ENCODE data around the gene CLEC10A.

Gene CLEC10A

GRCh38 chr17:7042501-7043181 lies 37.4 kb downstream of the CLEC10A start:
- peaks cover 45 to 65% of the 10 kb centered on the region in 2 donors for H3K4me1 ChIP-seq (ENCODE audit: control insufficient read depth in 1 of 2, insufficient read depth in 2 of 2, low read length in 2 of 2)
- H3K27me3 ChIP-seq (ENCODE audit: control insufficient read depth in 1 of 2, insufficient read depth in 2 of 2, low read length in 2 of 2): peaks cover 0 to 13% of the 10 kb centered on the region in 2 donors
- peak overlapping the region; percentile 59 to 60 for H3K4me3 ChIP-seq (ENCODE audit: low read depth in 1 of 2, low read length in 2 of 2)
- H3K9me3 ChIP-seq (ENCODE audit: control insufficient read depth in 1 of 2, low read length in 2 of 2): no peaks in the 10 kb centered on the region
- no peaks in the 10 kb centered on the region for H3K36me3 ChIP-seq (ENCODE audit: control insufficient read depth in 1 of 2, insufficient read depth in 2 of 2, low read length in 2 of 2)
- peak overlapping the region; percentile 12 to 42 for H3K9ac ChIP-seq (ENCODE audit: low read depth in 1 of 2, low read length in 2 of 2)
- no peak overlapping the region for H3K27ac ChIP-seq (ENCODE audit: low read depth, low read length)

GRCh38 chr17:7041607-7042500 lies 38.2 kb downstream of the CLEC10A start:
- no peak overlapping the region for H3K9ac ChIP-seq (ENCODE audit: low read depth in 1 of 2, low read length in 2 of 2)
- no peaks in the 10 kb centered on the region for H3K36me3 ChIP-seq (ENCODE audit: control insufficient read depth in 1 of 2, insufficient read depth in 2 of 2, low read length in 2 of 2)
- peak overlapping the region; percentile 59 to 60 for H3K4me3 ChIP-seq (ENCODE audit: low read depth in 1 of 2, low read length in 2 of 2)
- H3K27me3 ChIP-seq (ENCODE audit: control insufficient read depth in 1 of 2, insufficient read depth in 2 of 2, low read length in 2 of 2): peaks cover 0 to 13% of the 10 kb centered on the region in 2 donors
- peaks cover 44 to 62% of the 10 kb centered on the region in 2 donors for H3K4me1 ChIP-seq (ENCODE audit: control insufficient read depth in 1 of 2, insufficient read depth in 2 of 2, low read length in 2 of 2)
- H3K27ac ChIP-seq (ENCODE audit: low read depth, low read length): no peak overlapping the region
- H3K9me3 ChIP-seq (ENCODE audit: control insufficient read depth in 1 of 2, low read length in 2 of 2): no peaks in the 10 kb centered on the region

- H3K27ac ChIP-seq (ENCODE audit: low read depth, low read length): no peak overlapping the region
- no peak overlapping the region for H3K4me3 ChIP-seq (ENCODE audit: low read depth in 1 of 2, low read length in 2 of 2)
- H3K27me3 ChIP-seq (ENCODE audit: control insufficient read depth in 1 of 2, insufficient read depth in 2 of 2, low read length in 2 of 2): peaks cover 0 to 13% of the 10 kb centered on the region in 2 donors
- H3K9ac ChIP-seq (ENCODE audit: low read depth in 1 of 2, low read length in 2 of 2): no peak overlapping the region
- no peaks in the 10 kb centered on the region for H3K9me3 ChIP-seq (ENCODE audit: control insufficient read depth in 1 of 2, low read length in 2 of 2)
- H3K4me1 ChIP-seq (ENCODE audit: control insufficient read depth in 1 of 2, insufficient read depth in 2 of 2, low read length in 2 of 2): peaks cover 36 to 57% of the 10 kb centered on the region in 2 donors
- no peaks in the 10 kb centered on the region for H3K36me3 ChIP-seq (ENCODE audit: control insufficient read depth in 1 of 2, insufficient read depth in 2 of 2, low read length in 2 of 2)
These were observed 40.2 kb downstream of the CLEC10A start for GRCh38 chr17:7039832-7040231.

- H3K4me3 ChIP-seq (ENCODE audit: low read depth in 1 of 2, low read length in 2 of 2): peak overlapping the region in 1 of 2 donors; percentile 40
These were observed 41.8 kb downstream of the CLEC10A start for GRCh38 chr17:7038025-7038862.

GRCh38 chr17:7035591-7036368 lies 44.3 kb downstream of the CLEC10A start, which contains the start of gene SLC16A13:
TSS of gene SLC16A13 (plus strand) at chr17:7036015. CDS start at chr17:7036383, 368 bp downstream.
- H3K36me3 ChIP-seq (ENCODE audit: control insufficient read depth in 1 of 2, insufficient read depth in 2 of 2, low read length in 2 of 2): no peaks in the 10 kb centered on the region
- peak within 1 kb of the TSS; percentile 65 for H3K27ac ChIP-seq (ENCODE audit: low read depth, low read length)
- H3K9me3 ChIP-seq (ENCODE audit: control insufficient read depth in 1 of 2, low read length in 2 of 2): no peaks in the 10 kb centered on the region
- no peaks in the 10 kb centered on the region for H3K27me3 ChIP-seq (ENCODE audit: control insufficient read depth in 1 of 2, insufficient read depth in 2 of 2, low read length in 2 of 2)
- peak within 1 kb of the TSS; percentile 74 to 90 for H3K9ac ChIP-seq (ENCODE audit: low read depth in 1 of 2, low read length in 2 of 2)
- H3K4me1 ChIP-seq (ENCODE audit: control insufficient read depth in 1 of 2, insufficient read depth in 2 of 2, low read length in 2 of 2): peaks cover 25 to 37% of the 10 kb centered on the region in 2 donors
- H3K4me3 ChIP-seq (ENCODE audit: low read depth in 1 of 2, low read length in 2 of 2): peak within 1 kb of the TSS; percentile 77 to 90

More at GRCh38 chr17:7038025-7038862, 41.8 kb downstream of the CLEC10A start:
- H3K4me1 ChIP-seq (ENCODE audit: control insufficient read depth in 1 of 2, insufficient read depth in 2 of 2, low read length in 2 of 2): peaks cover 32 to 48% of the 10 kb centered on the region in 2 donors
- peak overlapping the region in 1 of 2 donors; percentile 60 for H3K9ac ChIP-seq (ENCODE audit: low read depth in 1 of 2, low read length in 2 of 2)
- H3K36me3 ChIP-seq (ENCODE audit: control insufficient read depth in 1 of 2, insufficient read depth in 2 of 2, low read length in 2 of 2): no peaks in the 10 kb centered on the region
- no peaks in the 10 kb centered on the region for H3K9me3 ChIP-seq (ENCODE audit: control insufficient read depth in 1 of 2, low read length in 2 of 2)
- H3K27ac ChIP-seq (ENCODE audit: low read depth, low read length): peak overlapping the region; percentile 46
- H3K27me3 ChIP-seq (ENCODE audit: control insufficient read depth in 1 of 2, insufficient read depth in 2 of 2, low read length in 2 of 2): peaks cover 0 to 7% of the 10 kb centered on the region in 2 donors

GRCh38 chr17:7034955-7035590 lies 45.0 kb downstream of the CLEC10A start:
- Histone ChIP-seq H3K9me3 (ENCODE audit: control insufficient read depth in 1 of 2, low read length in 2 of 2) (no peaks in the 10 kb centered on the region), H3K9ac (ENCODE audit: low read depth in 1 of 2, low read length in 2 of 2) (peak overlapping the region; percentile 61 to 74)

GRCh38 chr17:7029659-7030058 lies 50.4 kb downstream of the CLEC10A start:
- Histone ChIP-seq H3K9ac (ENCODE audit: low read depth in 1 of 2, low read length in 2 of 2) (no peak overlapping the region), H3K27ac (ENCODE audit: low read depth, low read length) (no peak overlapping the region), H3K27me3 (ENCODE audit: control insufficient read depth in 1 of 2, insufficient read depth in 2 of 2, low read length in 2 of 2) (no peaks in the 10 kb centered on the region), H3K36me3 (ENCODE audit: control insufficient read depth in 1 of 2, insufficient read depth in 2 of 2, low read length in 2 of 2) (no peaks in the 10 kb centered on the region), H3K9me3 (ENCODE audit: control insufficient read depth in 1 of 2, low read length in 2 of 2) (no peaks in the 10 kb centered on the region), H3K4me1 (ENCODE audit: control insufficient read depth in 1 of 2, insufficient read depth in 2 of 2, low read length in 2 of 2) (peaks cover 0 to 3% of the 10 kb centered on the region in 2 donors), H3K4me3 (ENCODE audit: low read depth in 1 of 2, low read length in 2 of 2) (no peak overlapping the region)

More at GRCh38 chr17:7034955-7035590, 45.0 kb downstream of the CLEC10A start:
- Histone ChIP-seq H3K27ac (ENCODE audit: low read depth, low read length) (peak overlapping the region; percentile 65), H3K4me1 (ENCODE audit: control insufficient read depth in 1 of 2, insufficient read depth in 2 of 2, low read length in 2 of 2) (peaks cover 25 to 37% of the 10 kb centered on the region in 2 donors), H3K4me3 (ENCODE audit: low read depth in 1 of 2, low read length in 2 of 2) (peak overlapping the region; percentile 77 to 90), H3K36me3 (ENCODE audit: control insufficient read depth in 1 of 2, insufficient read depth in 2 of 2, low read length in 2 of 2) (no peaks in the 10 kb centered on the region), H3K27me3 (ENCODE audit: control insufficient read depth in 1 of 2, insufficient read depth in 2 of 2, low read length in 2 of 2) (no peaks in the 10 kb centered on the region)

GRCh38 chr17:7029096-7029495 lies 51.0 kb downstream of the CLEC10A start:
- Histone ChIP-seq H3K4me1 (ENCODE audit: control insufficient read depth in 1 of 2, insufficient read depth in 2 of 2, low read length in 2 of 2) (peaks cover 0 to 3% of the 10 kb centered on the region in 2 donors), H3K9ac (ENCODE audit: low read depth in 1 of 2, low read length in 2 of 2) (no peak overlapping the region), H3K36me3 (ENCODE audit: control insufficient read depth in 1 of 2, insufficient read depth in 2 of 2, low read length in 2 of 2) (no peaks in the 10 kb centered on the region), H3K27me3 (ENCODE audit: control insufficient read depth in 1 of 2, insufficient read depth in 2 of 2, low read length in 2 of 2) (no peaks in the 10 kb centered on the region), H3K4me3 (ENCODE audit: low read depth in 1 of 2, low read length in 2 of 2) (no peak overlapping the region), H3K27ac (ENCODE audit: low read depth, low read length) (no peak overlapping the region), H3K9me3 (ENCODE audit: control insufficient read depth in 1 of 2, low read length in 2 of 2) (no peaks in the 10 kb centered on the region)

GRCh38 chr17:7027335-7027734 lies 52.7 kb downstream of the CLEC10A start:
- H3K36me3 ChIP-seq (ENCODE audit: control insufficient read depth in 1 of 2, insufficient read depth in 2 of 2, low read length in 2 of 2): no peaks in the 10 kb centered on the region
- H3K27me3 ChIP-seq (ENCODE audit: control insufficient read depth in 1 of 2, insufficient read depth in 2 of 2, low read length in 2 of 2): no peaks in the 10 kb centered on the region
- H3K4me1 ChIP-seq (ENCODE audit: control insufficient read depth in 1 of 2, insufficient read depth in 2 of 2, low read length in 2 of 2): peaks cover 5 to 13% of the 10 kb centered on the region in 2 donors
- H3K9me3 ChIP-seq (ENCODE audit: control insufficient read depth in 1 of 2, low read length in 2 of 2): no peaks in the 10 kb centered on the region
- H3K27ac ChIP-seq (ENCODE audit: low read depth, low read length): no peak overlapping the region
- H3K4me3 ChIP-seq (ENCODE audit: low read depth in 1 of 2, low read length in 2 of 2): no peak overlapping the region
- no peak overlapping the region for H3K9ac ChIP-seq (ENCODE audit: low read depth in 1 of 2, low read length in 2 of 2)

Data from duodenal mucosa (tissue), 2 donors.